ENCODE data around the gene FBLN5.

FBLN5 gene

DNA sequence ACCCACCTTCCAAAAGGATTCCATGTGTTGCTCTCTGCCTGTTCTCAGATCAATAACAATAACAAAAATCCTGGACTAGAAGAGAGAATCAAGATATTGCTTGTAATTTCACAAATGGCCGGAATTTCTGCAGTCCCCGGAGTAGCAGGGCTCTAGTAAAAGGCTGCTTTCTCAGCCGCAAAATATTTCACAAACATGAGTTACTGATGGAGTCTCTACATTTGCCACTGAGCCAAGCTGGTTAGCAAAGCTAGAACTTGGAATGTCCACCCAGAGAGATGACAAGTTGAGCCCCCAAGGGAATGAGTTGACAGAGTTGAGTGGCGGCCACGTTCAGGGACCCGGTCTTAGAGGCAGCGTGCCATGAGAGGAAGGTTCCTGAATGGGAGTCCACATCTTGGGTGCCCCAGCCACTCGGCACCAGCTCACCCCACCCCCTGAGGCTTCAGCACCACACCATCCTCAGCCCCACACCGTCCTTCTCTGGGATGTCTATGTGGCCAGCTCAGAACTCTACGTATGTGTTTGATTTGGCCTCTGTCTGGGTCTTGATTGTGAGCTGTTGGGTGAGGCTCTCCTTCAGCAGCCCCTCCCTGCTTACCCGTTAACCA lies 15.9 kb downstream of the FBLN5 start:
- no peak overlapping the region for H3K27ac Mint-ChIP-seq
- H3K27me3 Mint-ChIP-seq: peaks cover 13% of the 10 kb centered on the region
- no peaks in the 10 kb centered on the region for H3K9me3 Mint-ChIP-seq
- no peaks in the 10 kb centered on the region for H3K4me1 Mint-ChIP-seq
- H3K4me3 Mint-ChIP-seq: no peak overlapping the region
- CTCF ChIA-PET: no interaction called here
- H3K36me3 Mint-ChIP-seq: no peaks in the 10 kb centered on the region
- no peak for DNase-seq

DNA sequence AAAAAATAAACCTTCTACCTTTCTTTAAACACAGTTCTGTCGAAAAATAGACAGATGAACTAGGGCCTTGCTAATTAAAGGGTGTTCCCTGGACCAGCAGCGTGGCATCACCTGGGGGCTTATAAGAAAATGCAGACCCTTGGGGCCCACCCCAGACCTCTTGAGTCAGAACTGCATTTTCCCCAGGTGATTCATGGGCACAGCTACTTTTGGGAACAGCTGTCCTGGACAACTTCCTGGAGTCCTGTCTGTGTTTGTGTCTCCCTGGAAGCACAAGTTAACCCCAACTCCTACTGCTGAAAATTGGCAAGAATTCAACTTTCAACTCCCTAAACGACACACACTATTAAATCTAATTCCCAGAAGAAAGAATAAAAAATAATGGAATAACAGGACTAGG lies 17.8 kb downstream of the FBLN5 start:
- no peak for DNase-seq
- Mint-ChIP-seq H3K36me3 (no peaks in the 10 kb centered on the region), H3K9me3 (no peaks in the 10 kb centered on the region), H3K4me3 (no peak overlapping the region), H3K4me1 (no peaks in the 10 kb centered on the region), H3K27ac (no peak overlapping the region), H3K27me3 (peaks cover 15% of the 10 kb centered on the region)
- CTCF ChIA-PET: no interaction called here

DNA sequence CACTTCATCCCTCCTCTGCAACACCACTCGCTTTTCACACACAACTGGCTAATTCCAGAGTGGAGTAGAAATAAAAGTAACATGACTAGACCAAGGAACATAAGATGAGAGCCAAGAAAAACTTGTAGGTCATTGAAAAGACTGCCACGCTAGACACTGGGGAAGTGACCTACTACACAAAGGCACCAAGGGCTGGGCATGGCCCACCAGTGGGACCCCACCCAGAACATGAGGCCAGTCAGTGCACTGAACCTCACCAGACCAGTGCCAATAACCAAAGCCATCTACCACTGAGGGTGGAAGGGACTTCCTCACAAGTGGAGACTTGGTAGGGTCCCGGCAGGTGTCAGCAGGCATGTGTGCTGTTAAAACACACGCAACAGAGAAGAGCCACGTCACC lies 19.7 kb downstream of the FBLN5 start:
- Mint-ChIP-seq H3K4me1 (no peaks in the 10 kb centered on the region), H3K9me3 (no peaks in the 10 kb centered on the region), H3K36me3 (no peaks in the 10 kb centered on the region), H3K27me3 (peaks cover 12% of the 10 kb centered on the region), H3K27ac (no peak overlapping the region), H3K4me3 (no peak overlapping the region)
- no peak for DNase-seq
- CTCF ChIA-PET: no interaction called here

DNA sequence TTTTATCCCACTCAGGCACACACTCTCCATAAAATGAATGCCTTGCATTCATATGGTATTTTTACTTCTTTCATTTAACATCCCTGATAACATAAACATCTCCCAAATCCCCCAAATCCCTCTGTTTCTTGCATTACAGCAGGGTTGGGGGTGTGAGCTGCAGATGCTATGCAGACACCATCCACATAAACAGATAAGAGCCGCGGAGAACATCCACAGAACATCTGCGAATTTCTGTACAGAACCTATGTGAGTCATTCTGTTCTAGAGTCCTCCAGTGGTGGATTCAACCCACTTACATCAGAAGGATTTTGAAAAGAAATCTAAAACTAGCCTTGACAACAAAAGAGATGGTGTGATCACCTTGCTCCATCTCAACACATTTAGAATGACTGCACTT lies 20.3 kb downstream of the FBLN5 start:
- CTCF ChIA-PET: no interaction called here
- H3K4me3 Mint-ChIP-seq: no peak overlapping the region

GRCh38 chr14:91926131-91926890 lies 21.2 kb downstream of the FBLN5 start:
- CTCF ChIA-PET: interaction anchor here (0.5 kb wide), 1 partner anchor 9 kb away, joined by 5 read pairs; no protein-coding TSS in a partner anchor
- H3K36me3 Mint-ChIP-seq: no peaks in the 10 kb centered on the region

More for the DNA sequence above, 20.3 kb downstream of the FBLN5 start:
- Mint-ChIP-seq H3K27me3 (peaks cover 14% of the 10 kb centered on the region), H3K4me1 (no peaks in the 10 kb centered on the region), H3K27ac (peak overlapping the region; percentile 38), H3K36me3 (no peaks in the 10 kb centered on the region), H3K9me3 (no peaks in the 10 kb centered on the region)
- no peak for DNase-seq

GRCh38 chr14:91925727-91926121 lies 21.8 kb downstream of the FBLN5 start:
- no peak overlapping the region for H3K27ac Mint-ChIP-seq
- no peaks in the 10 kb centered on the region for H3K9me3 Mint-ChIP-seq
- CTCF ChIA-PET: no interaction called here
- DNase-seq: no peak
- peaks cover 12% of the 10 kb centered on the region for H3K27me3 Mint-ChIP-seq
- H3K4me1 Mint-ChIP-seq: no peaks in the 10 kb centered on the region
- no peaks in the 10 kb centered on the region for H3K36me3 Mint-ChIP-seq
- no peak overlapping the region for H3K4me3 Mint-ChIP-seq

More at GRCh38 chr14:91926131-91926890, 21.2 kb downstream of the FBLN5 start:
- DNase-seq: no peak
- Mint-ChIP-seq H3K9me3 (no peaks in the 10 kb centered on the region), H3K4me1 (no peaks in the 10 kb centered on the region), H3K27me3 (peaks cover 12% of the 10 kb centered on the region), H3K27ac (no peak overlapping the region), H3K4me3 (no peak overlapping the region)

DNA sequence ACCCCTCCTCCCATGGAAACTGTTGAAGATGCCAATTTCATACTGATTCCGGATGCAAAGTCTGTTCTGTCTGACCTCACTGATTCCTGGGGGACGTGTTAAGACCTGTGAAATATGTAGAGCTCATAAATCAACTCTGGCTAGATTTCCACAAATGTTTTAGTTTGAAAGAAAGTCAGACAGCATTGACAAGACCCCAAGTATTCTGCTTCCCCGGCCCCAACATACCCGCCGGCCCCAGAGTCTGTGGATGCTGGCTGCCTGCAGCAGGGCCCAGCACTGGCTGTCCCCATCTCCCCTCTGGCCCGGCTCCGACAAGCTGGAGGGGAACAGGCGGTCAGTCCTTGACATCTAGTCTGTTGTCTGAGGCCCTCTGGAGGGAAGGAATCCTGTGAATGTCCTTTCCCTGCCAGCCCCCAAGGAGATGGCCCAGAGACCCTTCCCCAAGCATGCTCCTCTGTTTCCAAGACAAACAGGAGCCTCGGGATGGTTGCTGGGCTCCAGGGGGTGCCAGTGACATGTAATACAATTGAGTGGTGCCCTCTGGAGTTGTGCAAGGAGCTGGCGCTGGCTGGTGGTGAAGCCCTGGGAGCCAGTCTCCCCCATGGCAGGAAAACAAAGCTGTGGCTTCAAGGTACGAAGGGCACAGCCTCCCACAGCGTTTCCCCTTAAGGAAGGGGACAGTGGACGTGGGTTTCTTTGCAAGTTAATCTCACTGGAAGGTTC lies 22.3 kb downstream of the FBLN5 start:
- no peak for DNase-seq
- H3K27me3 Mint-ChIP-seq: peaks cover 15% of the 10 kb centered on the region
- CTCF ChIA-PET: interaction anchor here (0.8 kb wide), 1 partner anchor 168 kb away, joined by 4 read pairs; no protein-coding TSS in a partner anchor

DNA sequence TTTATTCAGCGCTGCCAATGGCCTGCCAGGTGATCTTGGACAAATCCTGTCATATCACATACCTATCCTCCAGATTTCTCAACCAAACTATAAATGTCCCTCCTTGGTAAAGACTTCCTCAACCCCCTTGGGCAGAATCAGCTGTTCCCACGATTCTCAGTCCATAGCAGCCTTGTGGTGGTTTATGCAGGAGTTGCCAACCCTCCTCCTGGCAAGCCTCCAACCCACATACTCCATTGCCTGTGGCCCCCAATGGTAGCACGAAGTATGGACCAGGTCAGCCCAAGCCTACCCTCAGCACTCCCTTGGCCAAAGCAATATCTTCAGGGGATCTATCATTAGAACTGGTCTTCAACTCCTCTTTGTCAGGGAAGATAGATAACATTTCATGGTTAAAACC lies 27.0 kb downstream of the FBLN5 start:
- CTCF ChIA-PET: interaction anchor here (0.7 kb wide), 1 partner anchor 41 kb away, joined by 3 read pairs; no protein-coding TSS in a partner anchor
- DNase-seq: no peak
- peaks cover 1% of the 10 kb centered on the region for H3K36me3 Mint-ChIP-seq
- H3K9me3 Mint-ChIP-seq: no peaks in the 10 kb centered on the region
- no peaks in the 10 kb centered on the region for H3K4me1 Mint-ChIP-seq
- peaks cover 22% of the 10 kb centered on the region for H3K27me3 Mint-ChIP-seq
- H3K4me3 Mint-ChIP-seq: no peak overlapping the region
- no peak overlapping the region for H3K27ac Mint-ChIP-seq

More for the DNA sequence above, 22.3 kb downstream of the FBLN5 start:
- H3K9me3 Mint-ChIP-seq: no peaks in the 10 kb centered on the region
- no peak overlapping the region for H3K27ac Mint-ChIP-seq
- no peaks in the 10 kb centered on the region for H3K4me1 Mint-ChIP-seq
- H3K36me3 Mint-ChIP-seq: no peaks in the 10 kb centered on the region
- no peak overlapping the region for H3K4me3 Mint-ChIP-seq

GRCh38 chr14:91919814-91920213 lies 27.7 kb downstream of the FBLN5 start:
- Mint-ChIP-seq H3K27ac (no peak overlapping the region), H3K36me3 (peaks cover 1% of the 10 kb centered on the region), H3K27me3 (peaks cover 19% of the 10 kb centered on the region), H3K4me1 (no peaks in the 10 kb centered on the region), H3K9me3 (no peaks in the 10 kb centered on the region), H3K4me3 (no peak overlapping the region)
- CTCF ChIA-PET: no interaction called here
- no peak for DNase-seq

- CTCF ChIA-PET: no interaction called here
- Mint-ChIP-seq H3K4me3 (no peak overlapping the region), H3K4me1 (no peaks in the 10 kb centered on the region), H3K9me3 (no peaks in the 10 kb centered on the region), H3K27ac (no peak overlapping the region), H3K36me3 (peaks cover 1% of the 10 kb centered on the region), H3K27me3 (peaks cover 19% of the 10 kb centered on the region)
- DNase-seq: no peak
Observed at GRCh38 chr14:91918186-91918883, 29.2 kb downstream of the FBLN5 start.

- Mint-ChIP-seq H3K4me1 (peaks cover 15% of the 10 kb centered on the region), H3K27me3 (peaks cover 11% of the 10 kb centered on the region), H3K27ac (no peak overlapping the region), H3K9me3 (no peaks in the 10 kb centered on the region), H3K4me3 (no peak overlapping the region), H3K36me3 (peaks cover 1% of the 10 kb centered on the region)
- CTCF ChIA-PET: interaction anchor here (0.8 to 4.3 kb wide), 17 partner anchors 10 to 594 kb away, joined by 3 to 28 read pairs (median 4); no protein-coding TSS in a partner anchor
- no peak for DNase-seq
Observed at GRCh38 chr14:91912035-91912434, 35.5 kb downstream of the FBLN5 start.

DNA sequence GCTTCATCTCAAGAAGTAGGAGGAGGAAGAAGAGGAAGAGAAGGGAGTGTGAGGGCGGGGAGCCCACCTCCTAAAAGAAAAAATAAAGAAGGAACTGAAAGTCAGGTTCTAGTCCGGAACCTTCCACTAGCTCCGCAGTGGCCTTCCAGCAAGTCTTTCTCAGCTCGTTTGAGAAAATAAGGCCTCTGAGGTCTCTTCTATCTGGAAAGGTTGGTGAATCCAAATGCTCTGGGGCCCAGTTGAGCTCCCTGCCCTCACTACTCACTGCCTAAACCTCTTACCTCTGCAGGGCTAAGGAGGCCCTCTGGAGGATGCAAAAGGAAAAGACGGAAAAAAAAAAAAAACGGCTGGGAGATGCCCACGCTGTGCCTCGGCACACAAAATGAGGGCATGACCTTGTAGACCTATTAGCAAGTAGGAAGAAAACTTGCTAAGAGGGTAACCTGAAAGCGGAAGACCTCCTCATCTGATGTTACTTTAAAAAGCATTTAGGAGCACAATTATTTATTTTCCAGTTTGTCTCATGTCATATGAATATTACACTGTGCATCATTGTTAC lies 35.9 kb downstream of the FBLN5 start:
- Mint-ChIP-seq H3K27me3 (peaks cover 8% of the 10 kb centered on the region), H3K36me3 (peaks cover 1% of the 10 kb centered on the region), H3K4me1 (peaks cover 15% of the 10 kb centered on the region), H3K9me3 (no peaks in the 10 kb centered on the region), H3K27ac (no peak overlapping the region), H3K4me3 (no peak overlapping the region)
- DNase-seq: peak; percentile 57
- CTCF ChIA-PET: interaction anchor here (0.6 to 4.3 kb wide), 32 partner anchors 10 to 593 kb away, joined by 3 to 28 read pairs (median 4); no protein-coding TSS in a partner anchor

DNA sequence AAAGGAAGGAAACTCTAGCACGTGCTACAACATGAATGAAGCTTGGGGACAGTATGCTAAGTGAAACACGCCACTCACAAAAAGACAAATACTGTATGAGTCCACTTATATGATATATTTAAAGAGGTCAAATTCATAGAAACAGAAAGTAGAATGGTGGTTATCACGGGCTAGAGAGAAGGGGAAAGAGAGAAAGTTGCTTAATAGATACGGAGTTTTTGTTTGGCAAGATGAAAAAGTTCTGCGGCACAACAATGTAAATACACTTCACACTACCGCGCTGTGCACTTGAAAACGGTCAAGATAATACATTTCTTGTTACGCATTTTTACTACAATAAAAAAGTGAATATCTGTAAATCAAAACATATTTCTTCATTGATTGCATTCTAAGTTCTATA lies 37.3 kb downstream of the FBLN5 start:
- H3K36me3 Mint-ChIP-seq: no peaks in the 10 kb centered on the region
- no peak overlapping the region for H3K27ac Mint-ChIP-seq
- DNase-seq: no peak
- H3K9me3 Mint-ChIP-seq: no peaks in the 10 kb centered on the region
- no peak overlapping the region for H3K4me3 Mint-ChIP-seq
- peaks cover 8% of the 10 kb centered on the region for H3K27me3 Mint-ChIP-seq
- H3K4me1 Mint-ChIP-seq: peaks cover 15% of the 10 kb centered on the region
- CTCF ChIA-PET: interaction anchor here (1.5 to 2.1 kb wide), 3 partner anchors 8 to 13 kb away, joined by 8 to 14 read pairs (median 10); no protein-coding TSS in a partner anchor

GRCh38 chr14:91906374-91906773 lies 41.1 kb downstream of the FBLN5 start:
- Mint-ChIP-seq H3K36me3 (no peaks in the 10 kb centered on the region), H3K4me1 (peaks cover 8% of the 10 kb centered on the region), H3K9me3 (no peaks in the 10 kb centered on the region), H3K27ac (no peak overlapping the region), H3K27me3 (peaks cover 11% of the 10 kb centered on the region), H3K4me3 (no peak overlapping the region)
- CTCF ChIA-PET: no interaction called here
- DNase-seq: no peak

Data from activated naive CD4-positive, alpha-beta T cell treated with anti-CD3 and anti-CD28 coated beads, Interleukin-2, amount 10 ng/mL, durations not matched to agents 7 days and 5 days (primary cell).